NOMO-1 treated with DMSO at 0.1 percent for 48 hours (cell line): ENCODE results near the gene SLC9A9.
"Not testable (repeated sequence)": the region's sequence is repeated elsewhere in the genome, so short reads cannot be mapped to it uniquely, and the experiment has no call there.

Experiments used
- DNase-seq: peaks from one replicate; lab custom pipeline; 2025; ENCODE audit not compliant: unreplicated experiment; lab: John Stamatoyannopoulos, UW

The SLC9A9 gene

GRCh38 chr3:143698682-143699303, 149.5 kb downstream of the SLC9A9 start:
- no peak for DNase-seq

GRCh38 chr3:143697975-143698374, 150.3 kb downstream of the SLC9A9 start:
- DNase-seq: no peak

- DNase-seq: not testable (repeated sequence)
These were observed 152.9 kb downstream of the SLC9A9 start for GRCh38 chr3:143695333-143695732.

GRCh38 chr3:143693506-143693905, 154.8 kb downstream of the SLC9A9 start:
- no peak for DNase-seq

- DNase-seq: no peak
These were observed 161.6 kb downstream of the SLC9A9 start for GRCh38 chr3:143686638-143687197.

- no peak for DNase-seq
These were observed 162.8 kb downstream of the SLC9A9 start for GRCh38 chr3:143685491-143685890.

GRCh38 chr3:143677430-143677829, 170.8 kb downstream of the SLC9A9 start:
- DNase-seq: no peak

- DNase-seq: no peak
These were observed 171.5 kb downstream of the SLC9A9 start for GRCh38 chr3:143676747-143677146.

GRCh38 chr3:143676021-143676420, 172.2 kb downstream of the SLC9A9 start:
- no peak for DNase-seq

- DNase-seq: peak; percentile 79
These were observed 173.9 kb downstream of the SLC9A9 start for GRCh38 chr3:143674100-143674968.

- no peak for DNase-seq
These were observed 175.7 kb downstream of the SLC9A9 start for GRCh38 chr3:143672396-143673165.

- no peak for DNase-seq
These were observed 176.6 kb downstream of the SLC9A9 start for GRCh38 chr3:143671626-143672025.

- DNase-seq: no peak
These were observed 179.1 kb downstream of the SLC9A9 start for GRCh38 chr3:143668924-143669790.

GRCh38 chr3:143668385-143668784, 179.9 kb downstream of the SLC9A9 start:
- DNase-seq: peak; percentile 19

- DNase-seq: no peak
These were observed 186.6 kb downstream of the SLC9A9 start for GRCh38 chr3:143661677-143662076.

GRCh38 chr3:143658861-143659260, 189.4 kb downstream of the SLC9A9 start:
- no peak for DNase-seq

GRCh38 chr3:143658116-143658515, 190.2 kb downstream of the SLC9A9 start:
- DNase-seq: no peak

GRCh38 chr3:143657391-143657790, 190.9 kb downstream of the SLC9A9 start:
- DNase-seq: no peak

GRCh38 chr3:143654906-143655305, 193.4 kb downstream of the SLC9A9 start:
- DNase-seq: no peak

- DNase-seq: no peak
These were observed 194.3 kb downstream of the SLC9A9 start for GRCh38 chr3:143653935-143654334.
